GM19395 (cell line): ENCODE results near the gene SBSN.
A peak's percentile ranks its signal among the peaks of the same experiment; 100 is the strongest.

Experiments used
- ATAC-seq: cut with Tn5 transposase; IDR thresholded peaks from one replicate; pipeline ENCODE4 v1.9.1; 2021; ENCODE audit warnings: mild to moderate bottlenecking, moderate library complexity; ENCODE audit not compliant: unreplicated experiment

SBSN gene

GRCh38 chr19:35555301-35556005 is 27.3 kb upstream of the SBSN start:
- ATAC-seq: no peak

GRCh38 chr19:35554076-35554475 is 26.0 kb upstream of the SBSN start:
- ATAC-seq: no peak

DNA sequence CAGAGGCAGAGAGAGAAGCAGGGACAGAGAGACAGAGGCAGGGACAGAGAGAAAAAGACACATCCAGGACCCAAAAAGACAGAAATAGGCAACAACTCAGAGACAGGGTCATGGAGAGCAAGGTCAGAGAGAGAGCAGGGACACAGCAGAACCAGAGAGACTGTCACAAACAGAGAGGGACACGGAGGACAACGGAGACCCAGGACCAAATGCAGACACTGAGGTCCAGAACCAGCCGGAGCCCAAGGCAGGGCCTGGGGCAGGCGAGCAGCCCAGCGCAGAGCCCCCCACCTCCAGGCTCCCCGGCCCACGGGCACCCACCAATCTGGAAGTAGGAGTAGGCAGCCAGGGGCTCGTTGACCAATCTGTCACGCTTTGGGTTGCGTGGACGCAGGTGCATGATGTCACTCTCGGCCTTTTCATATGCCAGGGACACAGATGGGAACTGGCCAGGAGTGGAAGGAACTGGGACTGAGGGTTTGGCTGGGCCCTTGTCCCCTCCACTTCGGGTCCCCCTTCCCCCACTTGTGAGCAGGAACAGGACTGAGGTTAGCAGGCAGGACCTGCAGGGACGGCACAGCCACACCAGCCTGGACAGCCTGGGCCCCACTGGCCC is 25.4 kb upstream of the SBSN start:
- no peak for ATAC-seq

- ATAC-seq: no peak
Observed at GRCh38 chr19:35552534-35553384, 24.6 kb upstream of the SBSN start.

DNA sequence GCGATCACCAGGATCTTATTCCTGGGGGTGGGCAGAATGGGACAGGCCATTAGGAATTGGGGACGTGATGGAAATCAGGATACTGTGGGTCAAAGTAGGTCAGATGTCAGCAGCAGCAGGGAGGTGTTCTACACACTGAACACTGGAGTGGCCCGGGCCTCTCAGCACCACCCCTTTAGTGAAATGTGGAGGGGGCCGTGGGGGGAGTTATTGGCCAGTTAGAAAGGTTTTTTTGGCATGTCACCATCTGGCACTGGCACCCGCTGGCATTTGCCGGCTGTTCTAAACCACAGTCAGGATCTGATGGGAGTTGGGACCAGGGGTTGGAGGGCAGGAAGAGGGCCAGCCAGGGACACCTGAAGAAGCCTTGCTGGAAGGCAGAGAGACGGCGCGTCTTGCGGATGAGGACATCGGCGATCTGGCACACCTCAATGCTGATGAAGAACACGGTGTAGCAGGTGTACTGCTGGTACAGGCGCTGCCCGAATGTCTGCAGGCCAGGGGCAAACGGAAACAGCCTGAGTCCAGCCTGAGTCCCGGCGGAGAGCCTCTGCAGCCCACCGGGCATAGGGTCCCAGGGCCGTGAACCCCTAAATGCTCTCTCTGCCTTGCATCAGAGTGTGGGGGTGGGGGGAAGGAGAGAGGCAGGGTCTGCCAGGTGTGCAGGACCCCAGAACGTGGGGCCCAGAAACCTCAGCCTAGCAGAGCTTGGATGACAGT is 23.1 kb upstream of the SBSN start:
- no peak for ATAC-seq

GRCh38 chr19:35549879-35550523 is 21.9 kb upstream of the SBSN start:
- ATAC-seq: no peak

DNA sequence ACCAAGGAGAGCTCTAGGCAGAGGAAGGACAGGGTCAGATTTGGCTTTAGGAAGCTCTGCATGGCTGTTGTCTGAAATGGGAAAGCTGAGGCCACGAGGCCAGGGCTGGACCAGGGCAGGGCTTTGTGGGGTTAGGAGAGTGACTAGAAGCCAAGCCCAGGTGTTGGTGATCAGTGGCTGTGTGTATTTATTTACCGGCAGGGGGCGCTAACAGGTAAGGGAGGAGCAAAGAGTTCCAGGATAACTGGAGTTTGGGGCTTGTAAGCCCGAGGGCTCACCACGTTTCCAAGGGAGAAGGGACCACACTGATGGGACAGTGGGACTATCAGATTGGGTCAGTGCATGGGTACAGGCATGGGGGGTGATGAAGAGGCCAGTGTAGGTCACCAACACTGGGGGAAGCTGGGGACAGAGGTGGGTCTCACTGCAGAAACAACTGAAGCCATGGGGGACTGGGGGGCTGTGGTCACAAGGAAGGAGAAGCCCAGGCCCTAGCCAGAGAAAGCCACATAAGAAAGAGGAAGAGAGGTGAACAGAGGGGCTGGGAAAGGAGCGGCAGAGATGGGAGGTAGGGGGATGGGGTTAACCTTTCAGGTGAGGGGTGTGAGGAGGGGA is 21.2 kb upstream of the SBSN start:
- no peak for ATAC-seq

- no peak for ATAC-seq
Observed at GRCh38 chr19:35546532-35546931, 18.4 kb upstream of the SBSN start.

GRCh38 chr19:35545855-35546381 is 17.8 kb upstream of the SBSN start:
- ATAC-seq: peak; percentile 50

DNA sequence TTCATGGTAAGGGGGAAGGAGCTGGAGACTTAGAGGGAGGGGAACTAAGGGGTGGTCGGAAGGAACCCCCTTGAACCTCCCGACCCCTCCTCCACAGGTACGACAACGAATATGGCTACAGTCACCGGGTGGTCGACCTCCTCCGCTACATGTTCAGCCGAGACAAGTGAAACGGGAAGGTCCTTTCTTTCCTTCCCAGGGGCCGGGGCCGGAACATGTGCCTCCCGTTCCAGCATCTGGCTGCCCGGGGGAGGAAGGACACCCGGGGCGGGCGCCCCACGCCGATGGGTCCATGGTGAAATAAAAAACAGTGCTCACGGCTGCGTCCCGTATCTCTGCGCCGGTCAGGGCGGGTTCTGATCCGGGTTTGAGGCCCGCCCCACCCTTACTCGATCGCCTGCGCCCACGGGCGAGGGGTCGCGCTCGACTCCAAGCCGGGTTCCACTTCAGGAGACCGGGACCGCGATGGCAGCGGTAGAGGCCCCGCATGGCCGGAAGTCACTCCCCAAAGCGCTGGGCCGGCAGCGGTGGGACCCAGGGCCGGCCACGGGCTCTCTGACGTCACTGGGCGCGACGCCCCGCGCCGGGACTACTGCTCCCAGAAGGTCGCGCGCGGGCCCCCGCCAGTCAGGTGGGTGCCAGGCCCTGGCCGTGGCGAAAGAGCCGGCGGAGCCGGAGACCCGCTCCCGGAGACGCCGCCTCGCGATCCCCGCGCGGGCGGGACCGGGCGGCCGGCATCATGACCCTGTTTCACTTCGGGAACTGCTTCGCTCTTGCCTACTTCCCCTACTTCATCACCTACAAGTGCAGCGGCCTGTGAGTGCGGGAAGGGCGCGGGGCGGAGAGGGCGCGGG is 17.1 kb upstream of the SBSN start, which contains the start of gene TMEM147:
TSS of gene TMEM147 (plus strand) at position 626 of the 854 bp plus-strand sequence. CDS start at position 740, 114 bp downstream.
- ATAC-seq: peak; percentile 73

- ATAC-seq: no peak
Observed at GRCh38 chr19:35544110-35544802, 16.1 kb upstream of the SBSN start.

DNA sequence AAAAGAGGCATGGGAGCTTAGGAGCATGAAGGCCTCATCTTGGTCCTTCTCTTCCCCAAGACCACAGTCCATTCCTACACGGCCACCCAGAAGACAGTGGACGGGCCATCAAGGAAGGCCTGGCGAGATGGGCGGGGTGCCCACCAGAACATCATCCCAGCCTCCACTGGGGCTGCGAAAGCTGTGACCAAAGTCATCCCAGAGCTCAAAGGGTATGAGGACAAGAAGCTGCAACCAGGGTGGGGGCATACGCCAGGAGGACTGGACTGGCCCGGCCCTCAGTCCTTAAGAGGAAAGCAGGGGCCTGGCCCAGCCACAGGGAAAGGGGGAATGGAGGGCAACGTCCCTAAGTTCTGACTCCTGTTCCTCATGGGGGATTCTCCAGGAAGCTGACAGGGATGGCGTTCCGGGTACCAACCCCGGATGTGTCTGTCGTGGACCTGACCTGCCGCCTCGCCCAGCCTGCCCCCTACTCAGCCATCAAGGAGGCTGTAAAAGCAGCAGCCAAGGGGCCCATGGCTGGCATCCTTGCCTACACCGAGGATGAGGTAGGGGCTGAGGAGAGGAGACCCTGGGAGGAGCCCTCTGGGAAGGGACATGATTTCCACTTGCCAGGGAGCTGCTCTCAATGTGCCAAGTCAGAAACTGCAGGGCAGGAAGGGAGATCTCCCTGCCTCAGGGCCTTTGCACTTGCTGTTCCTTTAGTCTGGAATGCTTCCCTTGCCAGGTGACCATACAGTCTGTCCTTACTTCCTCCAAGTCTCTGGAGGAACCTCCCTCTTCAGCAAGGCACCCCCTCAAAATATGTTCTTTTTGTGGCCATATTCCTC is 15.4 kb upstream of the SBSN start:
- ATAC-seq: no peak

DNA sequence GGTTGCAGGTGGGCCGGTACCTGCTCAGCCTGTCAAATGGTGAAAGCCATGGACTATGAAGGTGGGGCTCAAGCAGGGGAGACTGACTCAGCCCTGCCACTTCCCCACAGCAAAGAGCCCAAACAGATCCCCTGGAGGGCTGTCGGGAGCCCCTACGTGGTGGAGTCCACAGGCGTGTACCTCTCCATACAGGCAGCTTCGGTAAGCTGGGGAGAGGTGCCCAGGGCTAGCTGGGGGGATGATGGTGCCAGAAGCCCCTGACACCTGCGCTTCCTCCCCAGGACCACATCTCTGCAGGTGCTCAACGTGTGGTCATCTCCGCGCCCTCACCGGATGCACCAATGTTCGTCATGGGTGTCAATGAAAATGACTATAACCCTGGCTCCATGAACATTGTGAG is 14.1 kb upstream of the SBSN start:
- no peak for ATAC-seq

- ATAC-seq: no peak
Observed at GRCh38 chr19:35540356-35540927, 12.3 kb upstream of the SBSN start.

- no peak for ATAC-seq
Observed at GRCh38 chr19:35539850-35540249, 11.7 kb upstream of the SBSN start.

DNA sequence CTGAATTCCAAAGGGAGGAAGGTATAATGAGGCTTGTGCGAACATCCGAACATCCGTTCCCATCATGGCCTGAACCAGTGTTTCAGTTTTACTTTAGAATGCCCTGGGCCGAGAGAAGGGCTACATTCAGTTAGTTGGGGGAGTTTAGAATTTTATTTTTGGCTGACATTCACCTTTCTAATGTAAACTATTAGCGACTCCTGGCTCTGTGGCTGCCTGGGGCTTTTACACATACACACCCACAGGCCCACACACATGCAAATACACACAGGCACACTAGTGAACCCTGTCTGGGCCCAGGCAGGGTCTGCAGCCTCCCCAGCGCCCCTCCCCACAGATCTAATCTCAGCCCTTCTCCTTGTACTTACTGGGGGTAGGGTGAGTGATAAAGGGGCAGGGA is 11.2 kb upstream of the SBSN start:
- no peak for ATAC-seq

DNA sequence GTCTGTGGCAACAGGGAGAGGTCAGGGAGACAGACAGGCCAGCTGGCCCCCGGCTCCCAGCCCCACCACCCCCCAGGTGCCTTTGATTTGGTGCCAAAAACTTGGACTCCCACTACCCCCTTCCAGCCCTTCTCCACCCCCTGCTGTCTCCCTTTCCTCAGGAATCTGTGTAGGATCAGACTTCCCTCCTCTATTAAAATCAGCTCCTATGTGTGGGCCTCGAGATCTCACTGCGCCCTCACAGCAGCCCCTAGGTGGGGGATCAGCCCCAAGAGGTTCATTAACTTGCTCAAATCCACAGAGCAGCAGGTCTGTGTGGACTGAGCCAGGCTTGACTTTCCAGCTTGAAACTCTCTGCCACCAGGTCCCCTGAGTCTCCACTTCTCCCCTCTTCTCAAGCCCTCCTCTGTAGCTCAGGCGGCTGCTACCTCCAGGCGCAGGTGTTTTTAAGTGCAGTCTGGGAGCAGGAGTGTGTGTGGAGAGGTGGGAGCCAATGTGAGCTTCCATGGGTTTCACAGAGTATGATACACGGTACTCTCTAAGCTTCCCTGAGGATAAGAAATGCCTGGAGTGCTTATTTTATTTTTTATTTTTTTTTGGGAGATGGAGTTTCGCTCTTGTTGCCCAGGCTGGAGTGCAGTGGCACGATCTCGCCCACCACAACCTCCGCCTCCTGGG is 6.8 kb upstream of the SBSN start:
- ATAC-seq: no peak
